Smooth muscle cell of the brain vasculature (primary cell): ENCODE data around the gene GABARAPL2.
"Not testable (repeated sequence)": the region's sequence is repeated elsewhere in the genome, so short reads cannot be mapped to it uniquely, and the experiment has no call there.

Experiments used
- DNase-seq: peaks from one replicate; pipeline ENCODE4 v3.0.0-alpha.2; 2012; ENCODE audit warnings: low read depth, low spot score

GABARAPL2 gene

GRCh38 chr16:75590920-75591843 is 25.0 kb downstream of the GABARAPL2 start:
- DNase-seq, result no peak

GRCh38 chr16:75591927-75592326 is 25.7 kb downstream of the GABARAPL2 start:
- DNase-seq, result not testable (repeated sequence)

GRCh38 chr16:75593308-75593707 is 27.1 kb downstream of the GABARAPL2 start:
- DNase-seq, result no peak

- no peak for DNase-seq
Observed at GRCh38 chr16:75593825-75594820, 27.9 kb downstream of the GABARAPL2 start.

- no peak for DNase-seq
Observed at GRCh38 chr16:75599452-75600277, 33.5 kb downstream of the GABARAPL2 start.

GRCh38 chr16:75603241-75603640 is 37.1 kb downstream of the GABARAPL2 start:
- DNase-seq, result no peak

GRCh38 chr16:75606507-75606906 is 40.3 kb downstream of the GABARAPL2 start:
- no peak for DNase-seq

GRCh38 chr16:75614066-75614897 is 48.1 kb downstream of the GABARAPL2 start:
- DNase-seq, result peak; percentile 17

- DNase-seq, result no peak
Observed at GRCh38 chr16:75615619-75616018, 49.4 kb downstream of the GABARAPL2 start.

- no peak for DNase-seq
Observed at GRCh38 chr16:75616521-75617010, 50.4 kb downstream of the GABARAPL2 start.

GRCh38 chr16:75617121-75617520 is 50.9 kb downstream of the GABARAPL2 start:
- DNase-seq, result no peak

- no peak for DNase-seq
Observed at GRCh38 chr16:75618780-75619179, 52.6 kb downstream of the GABARAPL2 start.

GRCh38 chr16:75620326-75621169 is 54.4 kb downstream of the GABARAPL2 start:
- no peak for DNase-seq

GRCh38 chr16:75621170-75621477 is 54.9 kb downstream of the GABARAPL2 start:
- DNase-seq, result no peak

GRCh38 chr16:75622761-75623605 is 56.8 kb downstream of the GABARAPL2 start, which contains the start of gene ADAT1:
ADAT1 (minus strand) TSS chr16:75623281; CDS start chr16:75620799, 2,482 bp downstream.
- peak; percentile 96 for DNase-seq

- DNase-seq, result no peak
Observed at GRCh38 chr16:75624921-75625334, 58.7 kb downstream of the GABARAPL2 start.

- DNase-seq, result no peak
Observed at GRCh38 chr16:75626806-75627205, 60.6 kb downstream of the GABARAPL2 start.
